ENCODE data around the gene TOX3. TPM values are rescaled to one million over a fixed set of nuclear protein-coding genes. Genes with fewer than 3 reads are reported as not detected.

The TOX3 gene
- total and polyA plus RNA-seq, 2 of the 13 experiments (the other 11 are each of a cell fraction or from before 2014, with no cell fraction given), result 14.5 to 98.6 TPM

DNA sequence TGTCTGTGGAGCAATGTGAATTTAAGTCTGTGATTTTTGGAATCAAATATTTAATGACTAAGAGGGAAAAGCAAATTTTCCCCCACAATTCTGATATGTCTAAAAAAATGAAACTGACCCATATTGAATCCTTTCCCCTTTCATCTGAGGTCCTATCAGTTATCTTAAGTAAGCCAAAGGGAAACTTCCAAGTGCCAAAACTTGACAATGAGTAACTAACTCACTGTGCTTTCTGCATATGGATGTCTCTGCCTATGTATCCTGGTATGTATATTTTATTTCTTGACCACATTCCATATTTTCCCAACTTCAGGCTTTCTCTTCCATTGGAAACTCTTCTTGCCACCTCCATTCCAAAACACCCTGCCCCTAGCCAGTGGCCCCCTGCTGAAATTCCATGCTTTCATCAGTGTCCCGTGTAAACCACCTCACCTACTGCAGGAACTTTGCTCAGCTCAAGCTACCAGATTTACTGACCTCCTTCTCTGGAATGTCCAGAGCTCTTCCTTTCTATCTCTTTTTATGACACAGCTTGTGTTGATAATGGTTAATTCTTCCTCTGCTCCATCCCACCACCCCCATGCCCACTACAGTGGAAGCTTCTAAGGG is 59.0 kb downstream of the TOX3 start (continued):
- TF ChIP-seq, protein P1, sequence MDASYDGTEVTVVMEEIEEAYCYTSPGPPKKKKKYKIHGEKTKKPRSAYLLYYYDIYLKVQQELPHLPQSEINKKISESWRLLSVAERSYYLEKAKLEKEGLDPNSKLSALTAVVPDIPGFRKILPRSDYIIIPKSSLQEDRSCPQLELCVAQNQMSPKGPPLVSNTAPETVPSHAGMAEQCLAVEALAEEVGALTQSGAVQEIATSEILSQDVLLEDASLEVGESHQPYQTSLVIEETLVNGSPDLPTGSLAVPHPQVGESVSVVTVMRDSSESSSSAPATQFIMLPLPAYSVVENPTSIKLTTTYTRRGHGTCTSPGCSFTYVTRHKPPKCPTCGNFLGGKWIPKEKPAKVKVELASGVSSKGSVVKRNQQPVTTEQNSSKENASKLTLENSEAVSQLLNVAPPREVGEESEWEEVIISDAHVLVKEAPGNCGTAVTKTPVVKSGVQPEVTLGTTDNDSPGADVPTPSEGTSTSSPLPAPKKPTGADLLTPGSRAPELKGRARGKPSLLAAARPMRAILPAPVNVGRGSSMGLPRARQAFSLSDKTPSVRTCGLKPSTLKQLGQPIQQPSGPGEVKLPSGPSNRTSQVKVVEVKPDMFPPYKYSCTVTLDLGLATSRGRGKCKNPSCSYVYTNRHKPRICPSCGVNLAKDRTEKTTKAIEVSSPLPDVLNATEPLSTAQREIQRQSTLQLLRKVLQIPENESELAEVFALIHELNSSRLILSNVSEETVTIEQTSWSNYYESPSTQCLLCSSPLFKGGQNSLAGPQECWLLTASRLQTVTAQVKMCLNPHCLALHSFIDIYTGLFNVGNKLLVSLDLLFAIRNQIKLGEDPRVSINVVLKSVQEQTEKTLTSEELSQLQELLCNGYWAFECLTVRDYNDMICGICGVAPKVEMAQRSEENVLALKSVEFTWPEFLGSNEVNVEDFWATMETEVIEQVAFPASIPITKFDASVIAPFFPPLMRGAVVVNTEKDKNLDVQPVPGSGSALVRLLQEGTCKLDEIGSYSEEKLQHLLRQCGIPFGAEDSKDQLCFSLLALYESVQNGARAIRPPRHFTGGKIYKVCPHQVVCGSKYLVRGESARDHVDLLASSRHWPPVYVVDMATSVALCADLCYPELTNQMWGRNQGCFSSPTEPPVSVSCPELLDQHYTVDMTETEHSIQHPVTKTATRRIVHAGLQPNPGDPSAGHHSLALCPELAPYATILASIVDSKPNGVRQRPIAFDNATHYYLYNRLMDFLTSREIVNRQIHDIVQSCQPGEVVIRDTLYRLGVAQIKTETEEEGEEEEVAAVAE (CRISPR knock-in tag; IDR thresholded peaks at IDR 0.05; ENCODE audit: borderline replicate concordance), result peak; percentile 25; the same call in 1 of the 2 replicates
- TF ChIP-seq, protein P2, sequence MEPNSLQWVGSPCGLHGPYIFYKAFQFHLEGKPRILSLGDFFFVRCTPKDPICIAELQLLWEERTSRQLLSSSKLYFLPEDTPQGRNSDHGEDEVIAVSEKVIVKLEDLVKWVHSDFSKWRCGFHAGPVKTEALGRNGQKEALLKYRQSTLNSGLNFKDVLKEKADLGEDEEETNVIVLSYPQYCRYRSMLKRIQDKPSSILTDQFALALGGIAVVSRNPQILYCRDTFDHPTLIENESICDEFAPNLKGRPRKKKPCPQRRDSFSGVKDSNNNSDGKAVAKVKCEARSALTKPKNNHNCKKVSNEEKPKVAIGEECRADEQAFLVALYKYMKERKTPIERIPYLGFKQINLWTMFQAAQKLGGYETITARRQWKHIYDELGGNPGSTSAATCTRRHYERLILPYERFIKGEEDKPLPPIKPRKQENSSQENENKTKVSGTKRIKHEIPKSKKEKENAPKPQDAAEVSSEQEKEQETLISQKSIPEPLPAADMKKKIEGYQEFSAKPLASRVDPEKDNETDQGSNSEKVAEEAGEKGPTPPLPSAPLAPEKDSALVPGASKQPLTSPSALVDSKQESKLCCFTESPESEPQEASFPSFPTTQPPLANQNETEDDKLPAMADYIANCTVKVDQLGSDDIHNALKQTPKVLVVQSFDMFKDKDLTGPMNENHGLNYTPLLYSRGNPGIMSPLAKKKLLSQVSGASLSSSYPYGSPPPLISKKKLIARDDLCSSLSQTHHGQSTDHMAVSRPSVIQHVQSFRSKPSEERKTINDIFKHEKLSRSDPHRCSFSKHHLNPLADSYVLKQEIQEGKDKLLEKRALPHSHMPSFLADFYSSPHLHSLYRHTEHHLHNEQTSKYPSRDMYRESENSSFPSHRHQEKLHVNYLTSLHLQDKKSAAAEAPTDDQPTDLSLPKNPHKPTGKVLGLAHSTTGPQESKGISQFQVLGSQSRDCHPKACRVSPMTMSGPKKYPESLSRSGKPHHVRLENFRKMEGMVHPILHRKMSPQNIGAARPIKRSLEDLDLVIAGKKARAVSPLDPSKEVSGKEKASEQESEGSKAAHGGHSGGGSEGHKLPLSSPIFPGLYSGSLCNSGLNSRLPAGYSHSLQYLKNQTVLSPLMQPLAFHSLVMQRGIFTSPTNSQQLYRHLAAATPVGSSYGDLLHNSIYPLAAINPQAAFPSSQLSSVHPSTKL (CRISPR knock-in tag; IDR thresholded peaks at IDR 0.05), result peak; percentile 34; the same call in 1 of the 2 replicates
- peak; percentile 12; the same call in 1 of the 2 replicates for TF ChIP-seq ZNF644 (CRISPR knock-in tag; IDR thresholded peaks at IDR 0.05; ENCODE audit: low read depth)
- TF ChIP-seq, protein P3, sequence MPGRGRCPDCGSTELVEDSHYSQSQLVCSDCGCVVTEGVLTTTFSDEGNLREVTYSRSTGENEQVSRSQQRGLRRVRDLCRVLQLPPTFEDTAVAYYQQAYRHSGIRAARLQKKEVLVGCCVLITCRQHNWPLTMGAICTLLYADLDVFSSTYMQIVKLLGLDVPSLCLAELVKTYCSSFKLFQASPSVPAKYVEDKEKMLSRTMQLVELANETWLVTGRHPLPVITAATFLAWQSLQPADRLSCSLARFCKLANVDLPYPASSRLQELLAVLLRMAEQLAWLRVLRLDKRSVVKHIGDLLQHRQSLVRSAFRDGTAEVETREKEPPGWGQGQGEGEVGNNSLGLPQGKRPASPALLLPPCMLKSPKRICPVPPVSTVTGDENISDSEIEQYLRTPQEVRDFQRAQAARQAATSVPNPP (CRISPR knock-in tag; IDR thresholded peaks at IDR 0.05), result 0 out of 2 replicates have a peak, but pooled peaks have one; percentile 9
- TF ChIP-seq NFE2L1 (CRISPR knock-in tag; IDR thresholded peaks at IDR 0.05; ENCODE audit: borderline replicate concordance), result no peak
